GM18867 (cell line): ENCODE measurements around the gene C6orf163.
"Not testable (repeated sequence)": the region's sequence is repeated elsewhere in the genome, so short reads cannot be mapped to it uniquely, and the experiment has no call there.

Experiments used
- ATAC-seq: cut with Tn5 transposase; IDR thresholded peaks from one replicate; pipeline ENCODE4 v1.9.1; 2021; ENCODE audit warnings: mild to moderate bottlenecking, moderate library complexity; ENCODE audit not compliant: unreplicated experiment

The C6orf163 gene

DNA sequence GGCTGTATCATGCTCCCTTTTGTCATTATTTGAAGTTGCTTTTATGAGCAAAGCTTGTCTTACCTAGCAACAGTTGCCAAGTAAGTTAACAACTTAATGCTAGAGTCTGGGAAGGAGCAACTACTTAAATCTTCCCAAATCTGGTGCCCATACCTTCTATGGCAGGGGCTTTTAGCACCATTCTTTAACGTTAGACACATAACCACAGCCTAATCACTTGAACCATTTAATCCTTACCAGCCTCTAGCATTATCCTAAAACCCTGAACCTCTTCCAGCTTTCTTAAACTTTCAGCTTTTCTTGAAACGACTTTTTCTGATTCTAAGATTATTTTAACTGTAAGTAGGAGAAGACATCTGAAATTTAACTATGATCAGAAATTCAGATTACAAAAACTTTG lies at the start of gene C6orf163:
C6orf163 (plus strand) TSS at position 83 of the 400 bp plus-strand sequence; CDS start at position 370, 287 bp downstream.
- no peak for ATAC-seq

DNA sequence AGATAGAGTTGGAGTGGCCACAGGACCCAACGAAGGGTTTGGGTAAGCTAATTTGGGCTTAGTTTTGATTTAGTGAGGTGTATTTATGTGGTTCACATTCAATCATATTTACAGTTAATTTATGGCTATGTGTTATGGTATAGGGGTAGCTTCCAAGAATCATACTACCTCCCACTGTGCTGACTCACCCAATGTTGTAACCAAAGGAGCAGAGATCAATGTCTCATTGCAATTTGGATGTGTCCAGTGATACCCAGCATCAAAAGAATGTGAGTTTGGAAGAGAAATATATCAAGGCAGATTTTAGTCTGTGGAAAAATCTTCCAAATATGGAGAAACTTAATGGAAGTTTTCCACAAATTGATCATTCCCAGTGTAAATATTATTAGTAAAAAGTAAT lies 47.5 kb upstream of the C6orf163 start:
- no peak for ATAC-seq

DNA sequence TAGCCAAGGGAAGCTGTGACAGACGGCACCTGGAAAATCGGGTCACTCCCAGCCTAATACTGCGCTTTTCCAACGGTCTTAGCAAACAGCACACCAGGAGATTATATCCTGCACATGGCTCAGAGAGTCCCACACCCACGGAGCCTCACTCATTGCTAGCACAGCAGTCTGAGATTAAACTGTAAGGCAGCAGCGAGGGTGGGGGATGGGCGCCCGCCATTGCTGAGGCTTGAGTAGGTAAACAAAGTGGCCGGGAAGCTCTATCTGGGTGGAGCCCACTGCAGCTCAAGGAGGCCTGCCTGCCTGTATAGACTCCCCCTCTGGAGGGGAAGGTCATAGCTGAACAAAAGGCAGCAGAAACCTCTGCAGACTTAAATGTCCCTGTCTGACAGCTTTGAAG lies 43.3 kb upstream of the C6orf163 start:
- ATAC-seq, result not testable (repeated sequence)

DNA sequence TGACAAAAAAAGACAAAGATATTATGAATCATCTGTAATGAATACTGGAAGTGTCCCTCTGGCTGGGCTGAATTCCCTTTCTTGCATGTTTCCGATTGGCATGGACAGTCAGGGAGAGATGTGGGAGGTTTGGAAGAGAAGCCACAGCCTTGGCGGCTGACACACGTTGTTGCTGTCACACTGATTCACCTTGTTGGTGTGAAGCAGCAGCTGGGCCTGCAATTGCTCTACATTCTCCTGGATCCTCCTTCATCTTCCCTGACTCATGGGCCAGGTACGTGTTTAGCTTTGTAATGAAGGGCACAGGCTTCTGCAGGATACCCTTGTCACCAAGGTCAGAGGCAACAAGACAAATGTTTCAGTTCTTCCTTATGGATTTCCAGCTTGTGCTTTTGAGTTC lies 35.6 kb upstream of the C6orf163 start:
- no peak for ATAC-seq

DNA sequence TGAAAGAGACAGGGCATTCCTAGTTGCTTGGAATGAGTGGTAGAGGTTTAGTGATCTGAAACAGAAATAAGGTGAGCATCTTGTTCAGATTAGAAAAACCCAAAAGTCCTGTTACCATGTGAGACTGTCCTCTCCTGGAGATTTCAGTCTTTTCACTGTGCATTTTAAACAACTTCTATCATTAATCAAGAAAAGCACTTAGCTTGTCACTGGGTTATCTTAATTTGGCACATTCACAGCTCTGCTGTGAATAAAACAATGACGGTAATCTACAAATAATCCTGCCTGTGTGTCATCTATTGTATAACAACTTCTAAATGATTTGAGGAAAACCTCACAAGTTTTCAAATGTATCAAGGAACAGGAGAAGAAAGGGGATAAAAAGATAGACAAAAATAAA lies 31.8 kb upstream of the C6orf163 start:
- no peak for ATAC-seq

DNA sequence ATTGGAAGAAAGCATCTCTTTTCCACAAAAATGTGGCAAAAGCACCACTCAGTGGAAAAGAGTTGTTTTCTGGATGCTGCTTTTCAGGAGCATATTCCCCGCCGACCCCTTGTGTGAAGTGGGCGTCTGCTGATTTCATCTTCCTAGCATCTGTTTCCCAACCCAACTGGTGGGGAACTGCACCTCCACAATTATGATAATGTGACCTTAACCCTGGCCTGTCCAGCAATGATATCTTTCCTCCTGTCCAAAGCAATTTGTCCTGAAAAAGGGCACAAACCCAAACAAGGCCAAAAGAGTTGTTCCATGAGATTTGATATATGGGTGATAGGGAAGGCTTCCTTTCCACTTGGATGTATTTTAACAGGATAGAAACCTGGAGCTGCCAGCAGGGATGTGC lies 29.5 kb upstream of the C6orf163 start:
- ATAC-seq, result no peak

DNA sequence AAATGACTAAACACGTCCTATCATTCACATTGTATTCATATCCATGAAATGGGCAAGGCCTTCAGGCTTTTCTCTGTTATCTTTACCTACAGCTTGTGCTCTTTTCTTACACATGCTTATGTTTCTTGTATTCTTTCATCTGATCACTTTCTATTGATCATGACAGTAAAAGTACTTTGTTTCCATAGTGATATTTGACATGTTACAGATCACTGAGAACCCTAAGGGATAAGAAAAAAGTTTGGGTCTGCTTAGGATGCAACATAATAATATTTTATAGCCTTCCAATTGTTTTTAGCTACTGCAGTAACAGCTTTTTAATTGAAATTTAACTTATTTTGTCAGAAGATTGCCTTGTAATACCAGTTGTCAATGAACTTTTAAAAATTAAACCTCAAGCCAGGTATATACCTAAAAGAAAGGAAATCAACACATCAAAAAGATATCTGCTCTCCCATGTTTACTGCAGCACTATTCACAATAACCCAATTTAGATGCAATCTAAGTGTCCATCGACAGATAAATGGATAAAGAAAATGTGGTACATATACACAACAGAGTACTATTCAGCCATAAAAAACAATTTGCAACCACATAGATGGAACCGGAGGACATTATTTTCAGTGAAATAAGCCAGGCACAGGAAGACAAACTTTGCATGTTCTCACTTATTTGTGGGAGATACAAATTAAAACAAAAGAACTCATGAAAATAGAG lies 25.2 kb upstream of the C6orf163 start:
- no peak for ATAC-seq

DNA sequence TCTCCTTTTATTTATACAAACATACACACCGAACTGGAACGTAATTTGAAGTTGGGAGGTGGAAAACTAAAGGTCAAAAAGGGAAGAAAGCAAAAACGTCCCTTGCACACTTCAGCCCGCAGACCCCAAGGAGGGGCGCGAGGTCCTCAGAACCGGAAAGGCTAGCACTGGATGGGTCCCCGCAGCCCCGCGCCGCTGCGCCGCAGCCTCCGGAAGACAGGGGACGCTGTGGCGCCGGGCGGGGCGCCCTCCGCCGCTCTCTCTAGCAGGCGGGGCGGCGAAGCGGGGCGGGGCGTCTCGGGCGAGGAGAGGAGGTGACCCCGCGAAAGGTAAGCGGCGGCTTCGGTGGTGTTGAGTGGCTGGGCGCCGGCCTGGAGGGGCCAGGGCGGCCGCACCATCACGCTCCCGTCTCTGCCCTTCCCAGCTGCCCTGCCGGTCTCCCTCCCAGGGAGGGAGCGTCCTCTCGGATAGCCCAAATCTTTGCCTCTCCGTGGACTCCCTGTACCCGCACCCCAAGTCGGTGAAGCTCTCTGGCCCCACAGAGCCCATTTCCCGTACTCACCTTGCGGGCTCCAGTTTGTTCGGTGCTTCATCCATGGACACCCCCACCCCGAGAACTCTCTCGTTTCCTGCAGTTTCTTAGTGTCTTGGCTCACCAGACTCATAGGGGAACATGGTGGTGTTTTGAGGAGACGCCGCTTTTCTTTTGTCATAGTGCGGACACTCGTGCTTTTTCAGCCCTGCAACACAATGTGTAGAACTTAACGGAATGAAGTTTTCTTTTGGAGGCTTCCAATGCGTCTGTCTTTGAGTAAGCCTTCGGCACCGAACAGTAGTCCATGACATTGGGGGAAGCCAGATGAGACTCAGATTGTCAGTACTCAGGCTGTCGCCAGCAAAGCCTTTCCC lies 22.1 kb upstream of the C6orf163 start, which contains the start of gene SMIM8:
SMIM8 (plus strand) TSS at position 285 of the 909 bp plus-strand sequence. CDS start 14,444 bp downstream, outside the sequence.
- peak; percentile 99 for ATAC-seq

DNA sequence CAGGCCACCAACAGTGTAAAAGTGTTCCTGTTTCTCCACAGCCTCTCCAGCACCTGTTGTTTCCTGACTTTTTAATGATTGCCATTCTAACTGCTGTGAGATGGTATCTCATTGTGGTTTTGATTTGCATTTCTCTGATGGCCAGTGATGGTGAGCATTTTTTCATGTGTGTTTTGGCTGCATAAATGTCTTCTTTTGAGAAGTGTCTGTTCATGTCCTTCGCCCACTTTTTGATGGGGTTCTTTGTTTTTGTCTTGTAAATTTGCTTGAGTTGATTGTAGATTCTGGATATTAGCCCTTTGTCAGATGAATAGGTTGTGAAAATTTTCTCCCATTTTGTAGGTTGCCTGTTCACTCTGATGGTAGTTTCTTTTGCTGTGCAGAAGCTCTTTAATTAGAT lies 20.7 kb upstream of the C6orf163 start:
- not testable (repeated sequence) for ATAC-seq

DNA sequence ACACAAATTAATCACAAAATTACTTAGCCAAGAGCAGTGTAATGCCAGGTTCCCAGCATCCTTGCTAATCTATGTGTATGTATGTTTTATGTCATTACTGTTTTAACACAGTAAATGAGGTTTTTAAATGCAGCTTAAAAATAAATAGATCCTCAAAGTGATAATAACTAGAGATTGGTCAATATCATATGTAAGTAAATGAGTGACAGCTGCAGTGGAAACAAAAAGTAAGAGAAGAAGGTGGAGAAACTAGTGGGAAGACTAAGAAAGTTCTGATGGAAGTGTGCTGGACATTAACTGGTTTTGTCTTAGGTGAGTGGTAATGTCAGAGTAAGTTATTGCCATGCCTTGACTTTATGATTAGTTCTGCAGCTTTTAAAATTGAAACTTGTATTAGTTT lies 13.7 kb upstream of the C6orf163 start:
- no peak for ATAC-seq

DNA sequence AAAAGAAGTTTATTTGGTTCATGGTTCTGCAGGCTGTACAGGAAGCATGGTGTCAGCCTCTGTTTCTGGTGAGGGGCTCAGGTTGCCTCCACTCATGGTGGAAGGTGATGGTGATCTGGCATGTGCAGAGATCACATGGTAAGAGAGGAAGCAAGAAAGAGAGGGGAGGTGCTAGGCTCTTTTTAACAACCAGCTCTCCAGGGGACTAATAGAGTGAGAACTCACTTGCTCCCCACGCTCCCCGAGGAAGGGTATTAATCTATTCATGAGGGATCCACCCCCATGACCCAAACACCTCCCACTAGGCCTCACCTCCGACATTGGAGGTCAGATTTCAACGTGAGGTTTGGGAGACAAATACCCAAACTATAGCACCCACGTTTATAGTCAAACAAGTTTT lies 11.6 kb upstream of the C6orf163 start:
- ATAC-seq, result no peak

DNA sequence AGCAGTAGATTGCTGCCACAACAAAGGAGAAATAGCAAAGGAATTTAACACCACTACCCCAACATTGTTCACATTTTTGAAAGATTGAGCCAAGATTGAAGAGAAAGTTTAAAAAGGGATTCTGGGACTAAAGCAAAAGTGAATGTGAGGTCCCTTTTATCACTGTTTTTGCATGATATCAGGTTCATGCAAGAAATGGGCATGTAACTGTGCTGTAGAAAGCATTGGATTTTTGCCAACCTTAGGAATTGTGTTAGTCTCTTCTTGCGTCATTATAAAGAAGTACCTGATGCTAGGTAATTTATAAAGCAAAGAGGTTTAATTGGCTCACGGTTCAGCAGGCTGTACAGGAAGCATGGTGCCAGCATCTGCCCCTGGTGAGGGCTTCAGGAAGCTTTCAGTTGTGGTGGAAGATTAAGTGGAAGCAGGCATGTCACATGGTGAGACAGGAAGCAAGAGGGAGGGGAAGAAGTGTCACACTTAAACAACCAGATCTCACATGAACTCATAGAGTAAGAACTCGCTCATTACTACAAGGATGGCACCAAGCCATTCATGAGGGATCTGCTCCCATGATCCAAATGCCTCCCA lies 10.9 kb upstream of the C6orf163 start:
- no peak for ATAC-seq

DNA sequence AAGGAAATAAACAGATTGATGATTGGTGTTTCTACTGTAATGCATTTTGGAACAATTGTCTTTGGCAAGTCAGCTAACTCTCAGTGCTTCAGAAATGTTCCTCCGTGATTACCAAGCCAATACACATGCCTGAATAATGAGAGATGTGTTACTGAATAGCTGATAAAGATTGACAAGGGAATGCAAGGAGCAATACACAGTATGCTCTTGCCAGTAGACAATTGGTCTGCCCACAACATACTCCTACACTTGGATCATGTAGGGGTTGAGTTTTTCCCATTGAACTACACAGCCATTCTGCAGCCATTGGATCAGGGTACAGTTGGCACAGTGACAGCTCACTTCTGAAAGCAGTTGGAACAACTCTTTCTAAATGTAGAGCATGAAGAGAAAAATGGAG lies 9.9 kb upstream of the C6orf163 start:
- no peak for ATAC-seq

DNA sequence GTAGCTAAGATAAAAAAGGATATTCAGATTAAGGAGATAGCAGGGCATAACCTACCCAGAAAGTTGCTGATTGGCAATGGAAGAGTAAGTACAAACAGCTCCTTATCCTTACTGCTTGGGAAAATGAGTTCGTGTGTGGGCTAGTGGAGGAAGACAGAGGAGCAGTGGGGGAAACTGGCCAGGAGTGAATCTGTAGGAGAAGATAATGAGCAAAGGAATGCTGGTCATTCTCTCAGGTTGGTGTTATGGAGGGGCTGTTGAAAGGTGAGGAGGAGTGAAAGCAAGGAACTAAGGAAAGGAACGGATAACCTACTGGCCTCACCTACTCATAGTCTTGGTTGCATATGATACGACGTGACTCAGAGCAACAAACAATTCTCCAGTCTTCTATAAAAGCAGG lies 8.2 kb upstream of the C6orf163 start:
- no peak for ATAC-seq

DNA sequence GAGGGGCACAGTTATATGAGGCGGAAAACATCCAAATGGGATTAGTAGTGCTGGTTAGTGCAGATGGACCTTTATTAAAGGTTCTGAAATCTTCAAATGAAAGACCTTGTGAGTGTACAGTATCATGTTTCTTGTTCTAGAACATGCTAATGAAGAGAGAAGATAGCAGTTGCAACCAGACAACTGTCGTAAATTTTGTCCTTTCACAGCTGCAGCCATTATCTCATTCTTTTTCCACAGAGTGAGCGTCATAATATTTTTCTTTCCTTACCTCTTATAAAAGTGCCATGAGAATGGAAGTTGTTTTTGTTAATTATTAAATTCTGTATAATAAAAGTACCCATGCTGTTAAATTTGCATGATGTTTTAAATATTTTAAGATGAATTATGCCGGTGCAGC lies 4.4 kb upstream of the C6orf163 start:
- ATAC-seq, result no peak

DNA sequence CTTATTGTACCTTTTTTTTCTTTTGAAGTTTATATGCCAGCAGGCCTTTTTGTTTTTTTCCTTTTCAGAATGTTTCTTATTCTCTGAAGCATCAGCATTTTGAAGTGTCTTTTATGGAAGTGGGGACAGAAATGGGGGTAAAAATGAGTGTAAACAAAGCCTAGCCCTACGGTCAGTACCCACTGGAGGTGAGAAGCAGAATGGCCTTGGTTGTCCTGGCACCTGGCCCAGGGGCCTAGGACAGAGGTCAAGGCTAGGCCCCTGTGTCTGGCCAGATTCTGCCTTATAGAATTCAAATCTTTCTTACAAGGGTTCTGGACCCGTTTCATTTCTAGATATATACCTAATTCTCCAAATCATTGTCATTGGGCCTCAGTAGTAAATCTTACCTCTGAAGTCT lies 3.5 kb upstream of the C6orf163 start:
- no peak for ATAC-seq

DNA sequence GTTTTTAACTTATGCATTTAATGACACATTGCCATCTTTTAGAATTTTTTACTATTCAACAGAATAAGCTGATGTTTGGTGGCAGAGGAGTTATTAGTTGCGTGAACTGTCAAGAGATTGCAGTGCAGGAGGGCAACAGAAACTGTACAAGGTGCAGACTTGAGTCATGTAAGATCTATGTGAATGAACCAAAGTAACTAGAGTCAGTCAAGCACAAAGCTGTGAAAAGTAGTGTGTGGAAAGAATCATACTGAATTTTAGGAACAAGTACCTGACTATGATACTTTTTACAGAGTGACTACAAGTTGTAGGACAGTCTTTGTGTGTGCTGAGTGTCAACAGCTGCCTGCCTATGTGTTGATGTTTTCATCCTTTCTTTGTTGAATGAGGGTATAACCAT lies 2.7 kb upstream of the C6orf163 start:
- ATAC-seq, result peak; percentile 99

DNA sequence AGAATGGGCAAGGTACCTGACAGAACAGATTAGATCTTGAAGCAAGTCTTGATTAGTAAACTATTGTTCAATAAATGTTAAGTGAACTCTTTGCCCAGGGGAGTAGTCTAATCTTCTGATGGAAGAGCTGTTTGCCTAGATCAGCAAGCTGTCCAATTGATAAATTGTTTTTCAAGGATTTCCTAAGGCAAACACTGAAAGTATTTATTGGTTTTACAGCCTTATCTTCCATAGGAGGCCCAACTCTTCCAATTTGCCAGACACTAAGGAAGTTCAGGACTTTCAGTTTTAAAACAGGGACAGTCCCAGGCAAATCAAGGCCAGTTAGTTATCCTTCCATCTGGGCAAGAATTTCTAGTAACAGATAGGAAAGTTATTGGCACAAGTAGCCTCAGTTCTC lies 1.8 kb upstream of the C6orf163 start:
- ATAC-seq, result no peak

DNA sequence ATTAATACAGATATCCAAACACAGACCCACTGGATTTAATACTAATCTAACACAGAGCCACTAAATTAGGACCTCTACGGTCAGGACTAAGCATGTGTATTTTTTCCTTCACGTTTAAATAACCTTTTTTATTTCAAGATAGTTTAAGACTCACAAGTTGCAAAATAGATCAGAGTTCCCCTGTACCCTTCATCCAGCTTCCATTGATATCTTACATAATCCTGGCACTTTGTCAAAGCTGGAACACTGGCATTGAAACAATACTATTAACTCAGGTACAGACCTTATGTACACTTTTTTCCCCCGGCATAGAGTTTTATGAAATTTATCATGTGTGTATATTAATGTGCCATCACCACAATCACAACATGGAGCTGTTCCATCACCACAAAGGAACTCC lies 2.1 kb downstream of the C6orf163 start:
- ATAC-seq, result no peak

DNA sequence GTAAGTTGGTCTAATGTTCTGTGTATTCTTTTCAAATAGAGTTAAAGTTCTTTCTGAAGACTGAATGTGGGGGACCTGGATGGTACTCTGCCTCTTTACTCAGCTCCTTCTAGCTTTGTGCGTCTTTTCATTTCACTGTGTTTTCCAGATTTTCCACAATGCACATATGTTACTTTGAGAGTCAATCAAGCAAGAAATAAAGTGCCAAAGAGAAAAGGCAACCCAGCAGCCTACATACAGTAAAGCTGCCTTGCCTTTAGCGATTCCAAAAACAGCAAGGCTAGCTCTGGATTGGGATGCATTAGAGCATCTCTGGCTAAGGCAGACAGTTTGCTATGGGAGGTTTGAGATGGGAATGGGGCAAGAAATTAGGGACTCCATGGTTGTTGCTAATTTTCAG lies 5.3 kb downstream of the C6orf163 start:
- ATAC-seq, result no peak

DNA sequence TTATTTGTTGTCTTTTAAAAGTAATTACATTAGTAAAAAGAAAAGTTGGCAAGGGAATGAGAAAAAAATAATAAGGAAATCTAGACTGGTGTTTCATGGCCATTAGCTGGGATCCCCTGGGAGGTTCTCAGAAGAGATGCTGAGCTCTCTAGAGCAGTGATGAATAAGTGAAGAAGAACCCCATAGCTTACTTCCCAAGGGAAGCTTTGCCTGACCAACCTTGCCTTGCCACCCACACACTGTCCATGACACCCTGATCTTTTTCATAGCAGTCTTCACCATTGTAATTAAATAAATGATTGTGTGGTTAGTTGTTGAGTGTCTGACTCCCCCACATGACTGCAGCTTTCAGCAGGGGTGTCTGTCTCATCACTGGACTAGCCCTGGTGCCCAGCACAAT lies 5.9 kb downstream of the C6orf163 start:
- no peak for ATAC-seq

DNA sequence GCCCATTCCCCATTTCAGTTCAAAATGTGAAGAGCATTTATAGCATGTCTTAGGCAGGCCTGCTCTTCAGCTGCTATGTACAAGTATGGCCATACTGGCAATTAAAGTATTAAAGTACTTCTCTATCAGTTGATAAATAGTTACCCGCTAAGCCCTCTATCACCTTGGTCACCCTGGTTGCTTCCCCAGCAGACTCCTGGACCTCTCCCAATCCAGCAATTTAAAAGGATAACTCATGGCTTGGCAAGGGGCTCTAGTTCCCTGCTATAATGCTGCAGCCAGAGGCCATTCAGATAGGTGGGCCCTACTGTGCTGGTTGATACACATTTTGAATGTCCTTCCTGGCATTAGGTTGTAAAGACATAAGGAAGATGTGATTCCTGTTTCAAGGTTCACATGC lies 7.0 kb downstream of the C6orf163 start:
- no peak for ATAC-seq
